ENCODE results near the gene IL1B.

The IL1B gene

GRCh38 chr2:112817082-112817689, 19.4 kb downstream of the IL1B start:
- H3K27me3 ChIP-seq (ENCODE audit: control insufficient read depth, low read length) = peaks cover 2% of the 10 kb centered on the region; the same call in 1 of the 2 replicates
- H3K36me3 ChIP-seq (ENCODE audit: control insufficient read depth, low read length) = no peaks in the 10 kb centered on the region
- no peak overlapping the region for H3K4me3 ChIP-seq (ENCODE audit: low read length)
- no peaks in the 10 kb centered on the region for H3K79me2 ChIP-seq (ENCODE audit: control insufficient read depth, low read length)
- no peaks in the 10 kb centered on the region for H4K20me1 ChIP-seq (ENCODE audit: control insufficient read depth, insufficient read depth, low read depth, low read length)
- no peak overlapping the region for H3K4me2 ChIP-seq (ENCODE audit: low read length)
- no peak overlapping the region for H3K27ac ChIP-seq (ENCODE audit: low read depth, low read length)
- TF ChIP-seq EZH2phosphoT487 (IDR thresholded peaks at IDR 0.05; ENCODE audit: borderline replicate concordance, low read length) (no peak), CTCF (IDR thresholded peaks at IDR 0.05; ENCODE audit: low read depth, low read length, poor library complexity, severe bottlenecking) (no peak)
- H3F3A ChIP-seq (ENCODE audit: control insufficient read depth, insufficient read depth) = no peaks in the 10 kb centered on the region
- no peaks in the 10 kb centered on the region for H3K9me2 ChIP-seq (replicated peaks; ENCODE audit: control insufficient read depth, low read length)
- no peaks in the 10 kb centered on the region for H3K4me1 ChIP-seq (ENCODE audit: control insufficient read depth, low read length)
- no peaks in the 10 kb centered on the region for H3K9me3 ChIP-seq (ENCODE audit: control insufficient read depth, insufficient read depth, low read length)

DNA sequence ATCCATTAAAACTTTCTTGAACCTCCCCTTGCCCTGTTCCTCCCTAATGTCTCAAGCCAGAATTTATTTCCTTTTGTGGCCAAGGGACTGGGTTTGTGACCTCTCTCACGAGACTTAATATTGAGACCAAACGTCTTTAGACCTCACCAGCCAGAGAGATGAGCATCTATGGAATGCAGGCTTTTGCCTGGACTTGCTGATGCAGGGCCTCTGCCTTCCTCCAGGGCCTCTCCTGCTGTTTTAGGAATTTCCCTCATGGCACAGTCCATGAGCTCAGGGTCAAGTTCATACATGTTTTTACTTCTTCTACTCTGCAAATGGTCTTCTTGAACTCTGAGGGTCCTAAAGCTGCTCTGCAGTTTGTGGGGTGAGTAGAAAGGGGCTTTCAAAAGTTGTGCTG, 22.3 kb downstream of the IL1B start:
- no peak overlapping the region for H3K4me2 ChIP-seq (ENCODE audit: low read length)
- no peaks in the 10 kb centered on the region for H3K79me2 ChIP-seq (ENCODE audit: control insufficient read depth, low read length)
- H3K9me2 ChIP-seq (replicated peaks; ENCODE audit: control insufficient read depth, low read length) = no peaks in the 10 kb centered on the region
- peaks cover 2% of the 10 kb centered on the region; the same call in 1 of the 2 replicates for H3K27me3 ChIP-seq (ENCODE audit: control insufficient read depth, low read length)
- peaks cover 5% of the 10 kb centered on the region; the same call in 1 of the 2 replicates for H3K4me1 ChIP-seq (ENCODE audit: control insufficient read depth, low read length)
- H3K36me3 ChIP-seq (ENCODE audit: control insufficient read depth, low read length) = no peaks in the 10 kb centered on the region
- no peak overlapping the region for H3K27ac ChIP-seq (ENCODE audit: low read depth, low read length)
- H3K9me3 ChIP-seq (ENCODE audit: control insufficient read depth, insufficient read depth, low read length) = peaks cover 2% of the 10 kb centered on the region; the same call in 1 of the 2 replicates
- no peak overlapping the region for H3K4me3 ChIP-seq (ENCODE audit: low read length)
- TF ChIP-seq CTCF (IDR thresholded peaks at IDR 0.05; ENCODE audit: low read depth, low read length, poor library complexity, severe bottlenecking) = no peak
- no peak for TF ChIP-seq EZH2phosphoT487 (IDR thresholded peaks at IDR 0.05; ENCODE audit: borderline replicate concordance, low read length)
- H3F3A ChIP-seq (ENCODE audit: control insufficient read depth, insufficient read depth) = no peaks in the 10 kb centered on the region
- H4K20me1 ChIP-seq (ENCODE audit: control insufficient read depth, insufficient read depth, low read depth, low read length) = no peaks in the 10 kb centered on the region

DNA sequence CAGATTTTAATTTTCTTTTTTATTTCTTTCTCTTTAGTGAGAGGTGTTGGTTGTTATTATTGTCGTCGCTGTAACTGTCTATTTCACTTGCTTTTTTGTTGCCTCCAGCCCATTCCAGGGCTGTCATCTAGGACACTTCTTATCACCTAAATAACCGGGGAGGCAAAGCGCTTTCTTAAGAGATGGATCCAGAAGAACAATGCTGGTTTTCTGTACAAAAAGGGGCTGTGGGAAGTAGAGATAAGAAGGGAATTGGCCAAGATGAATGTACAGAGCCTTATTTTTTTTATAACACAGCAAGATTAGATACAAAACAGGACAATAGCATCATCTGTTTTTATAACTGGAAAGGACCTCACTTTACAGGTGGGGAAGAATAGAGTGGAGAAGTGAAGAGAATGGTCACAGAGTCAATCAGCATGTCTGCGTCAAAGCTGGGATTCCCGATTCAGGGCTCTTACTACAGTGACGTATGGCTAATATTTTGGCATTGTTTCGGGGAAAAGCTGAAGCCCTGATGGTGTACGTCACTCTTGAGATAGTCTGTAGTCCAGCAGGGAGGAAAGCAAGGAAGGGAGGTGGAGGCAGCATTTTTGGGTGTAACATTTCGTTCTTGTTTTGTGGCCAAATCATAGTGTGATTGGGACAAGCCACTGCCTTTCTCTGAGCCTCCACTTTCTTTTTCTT, 23.2 kb downstream of the IL1B start:
- H4K20me1 ChIP-seq (ENCODE audit: control insufficient read depth, insufficient read depth, low read depth, low read length) = no peaks in the 10 kb centered on the region
- H3K36me3 ChIP-seq (ENCODE audit: control insufficient read depth, low read length) = no peaks in the 10 kb centered on the region
- no peaks in the 10 kb centered on the region for H3K9me2 ChIP-seq (replicated peaks; ENCODE audit: control insufficient read depth, low read length)
- peaks cover 5% of the 10 kb centered on the region; the same call in 1 of the 2 replicates for H3K4me1 ChIP-seq (ENCODE audit: control insufficient read depth, low read length)
- TF ChIP-seq EZH2phosphoT487 (IDR thresholded peaks at IDR 0.05; ENCODE audit: borderline replicate concordance, low read length) (no peak), CTCF (IDR thresholded peaks at IDR 0.05; ENCODE audit: low read depth, low read length, poor library complexity, severe bottlenecking) (no peak)
- H3K27me3 ChIP-seq (ENCODE audit: control insufficient read depth, low read length) = peaks cover 2% of the 10 kb centered on the region; the same call in 1 of the 2 replicates
- H3K79me2 ChIP-seq (ENCODE audit: control insufficient read depth, low read length) = no peaks in the 10 kb centered on the region
- H3K27ac ChIP-seq (ENCODE audit: low read depth, low read length) = no peak overlapping the region
- H3F3A ChIP-seq (ENCODE audit: control insufficient read depth, insufficient read depth) = no peaks in the 10 kb centered on the region
- no peak overlapping the region for H3K4me3 ChIP-seq (ENCODE audit: low read length)
- H3K9me3 ChIP-seq (ENCODE audit: control insufficient read depth, insufficient read depth, low read length) = peaks cover 2% of the 10 kb centered on the region; the same call in 1 of the 2 replicates
- no peak overlapping the region for H3K4me2 ChIP-seq (ENCODE audit: low read length)

Data from DOHH2 (cell line).